GM10266 (cell line): ENCODE results near the gene PLA2G15.
A peak's percentile ranks its signal among the peaks of the same experiment; 100 is the strongest.

Source experiments
- DNase-seq: peaks from one replicate; pipeline ENCODE4 v3.0.0; 2012; ENCODE audit errors: extremely low spot score
- TF ChIP-seq, protein P1 (sequence below): IDR thresholded peaks from 2 replicates; pipeline ENCODE4 v1.5.1; 2012; ENCODE audit warnings: mild to moderate bottlenecking, low read depth; ENCODE audit not compliant: control insufficient read depth, insufficient read depth; ENCODE audit errors: missing control alignments

Gene PLA2G15

DNA sequence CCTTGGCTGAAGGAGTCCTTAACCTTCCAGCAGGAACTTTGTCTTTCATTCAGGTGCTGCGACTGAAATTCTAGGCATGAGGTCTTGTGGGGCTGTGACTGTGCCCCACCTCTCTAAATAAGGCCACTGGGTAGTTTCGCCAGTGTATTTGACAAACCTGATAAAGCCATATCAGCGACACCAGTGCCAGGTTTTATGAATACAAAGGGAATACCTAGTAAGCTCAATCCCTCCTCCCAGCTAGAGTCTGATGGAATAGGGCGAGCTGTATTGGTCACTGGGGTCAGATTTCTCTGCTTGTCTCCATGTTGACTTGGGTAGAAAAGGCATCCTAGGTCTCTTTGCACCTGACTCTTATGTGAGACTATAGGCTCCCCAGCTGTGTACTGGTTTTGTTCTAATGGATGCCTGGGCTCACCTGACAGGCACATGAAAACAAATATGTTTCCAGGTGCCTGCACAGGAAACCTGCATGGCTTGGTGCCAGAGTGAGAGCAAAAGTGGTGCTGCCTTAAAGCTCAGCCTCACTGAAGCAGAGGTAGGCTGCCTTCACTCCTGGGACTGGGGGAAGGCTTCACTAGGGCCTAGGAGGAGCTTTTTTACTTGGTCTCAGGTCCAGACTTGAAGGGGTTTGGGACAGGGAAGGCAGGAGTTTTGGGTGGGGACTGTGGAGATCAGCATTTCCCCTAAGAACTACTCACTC lies 27.5 kb downstream of the PLA2G15 start:
- DNase-seq, result no peak
- TF ChIP-seq, protein P1, sequence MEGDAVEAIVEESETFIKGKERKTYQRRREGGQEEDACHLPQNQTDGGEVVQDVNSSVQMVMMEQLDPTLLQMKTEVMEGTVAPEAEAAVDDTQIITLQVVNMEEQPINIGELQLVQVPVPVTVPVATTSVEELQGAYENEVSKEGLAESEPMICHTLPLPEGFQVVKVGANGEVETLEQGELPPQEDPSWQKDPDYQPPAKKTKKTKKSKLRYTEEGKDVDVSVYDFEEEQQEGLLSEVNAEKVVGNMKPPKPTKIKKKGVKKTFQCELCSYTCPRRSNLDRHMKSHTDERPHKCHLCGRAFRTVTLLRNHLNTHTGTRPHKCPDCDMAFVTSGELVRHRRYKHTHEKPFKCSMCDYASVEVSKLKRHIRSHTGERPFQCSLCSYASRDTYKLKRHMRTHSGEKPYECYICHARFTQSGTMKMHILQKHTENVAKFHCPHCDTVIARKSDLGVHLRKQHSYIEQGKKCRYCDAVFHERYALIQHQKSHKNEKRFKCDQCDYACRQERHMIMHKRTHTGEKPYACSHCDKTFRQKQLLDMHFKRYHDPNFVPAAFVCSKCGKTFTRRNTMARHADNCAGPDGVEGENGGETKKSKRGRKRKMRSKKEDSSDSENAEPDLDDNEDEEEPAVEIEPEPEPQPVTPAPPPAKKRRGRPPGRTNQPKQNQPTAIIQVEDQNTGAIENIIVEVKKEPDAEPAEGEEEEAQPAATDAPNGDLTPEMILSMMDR, result no peak

DNA sequence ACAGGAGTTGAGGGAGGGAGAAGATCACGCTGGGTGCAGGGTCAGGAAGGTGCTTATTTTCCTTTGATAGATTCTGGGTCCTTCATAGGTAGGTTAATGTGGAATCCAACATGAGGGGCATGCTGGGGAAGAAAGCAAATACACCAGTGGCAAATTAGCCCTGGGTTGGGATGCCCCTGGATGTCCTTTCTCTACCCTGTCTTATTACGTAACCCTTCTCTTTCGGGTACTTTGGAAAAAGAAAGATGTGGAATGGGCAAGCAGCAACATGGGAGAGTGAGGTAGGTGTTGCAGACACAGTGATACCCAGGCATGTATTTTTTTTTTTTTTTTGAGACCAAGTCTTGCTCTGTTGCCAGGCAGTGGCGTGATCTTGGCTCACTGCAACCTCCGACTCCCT lies 28.3 kb downstream of the PLA2G15 start:
- TF ChIP-seq, protein P1, result no peak
- no peak for DNase-seq

DNA sequence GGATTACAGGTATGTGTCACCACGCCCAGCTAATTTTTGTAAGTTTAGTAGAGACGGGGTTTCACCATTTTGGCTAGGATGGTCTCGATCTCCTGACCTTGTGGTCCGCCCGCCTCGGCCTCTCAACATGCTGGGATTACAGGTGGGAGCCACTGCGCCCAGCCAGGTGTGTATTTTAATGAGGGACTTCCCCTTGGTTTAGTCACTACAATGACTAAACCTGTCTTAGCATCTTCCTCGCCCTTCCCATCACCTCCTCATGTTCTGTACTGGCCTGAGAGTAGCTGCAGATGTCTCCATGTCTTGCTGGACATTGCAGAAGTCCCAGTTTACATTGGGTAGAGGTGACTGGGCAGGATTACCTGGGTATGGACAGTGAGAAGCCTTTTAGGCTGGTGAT lies 28.7 kb downstream of the PLA2G15 start:
- TF ChIP-seq, protein P1, result no peak
- DNase-seq, result no peak

DNA sequence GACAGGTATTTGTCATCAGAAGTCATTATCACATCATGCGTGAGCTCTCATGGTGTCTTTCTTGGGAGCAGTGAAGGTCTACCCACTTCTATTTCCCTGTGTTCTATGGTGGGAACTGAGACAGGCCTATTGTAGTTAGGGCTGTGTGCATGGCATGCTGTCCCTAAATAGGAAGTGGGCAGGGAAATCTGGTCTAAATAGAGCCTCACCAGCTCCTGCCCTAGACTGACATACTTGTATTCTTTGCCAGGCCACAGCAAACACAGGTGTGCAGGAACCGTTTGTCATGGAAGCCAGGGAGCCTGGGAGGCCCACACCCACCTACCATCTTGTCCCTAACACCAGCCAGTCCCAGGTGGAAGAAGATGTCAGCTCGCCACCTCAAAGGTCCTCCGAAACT lies 29.3 kb downstream of the PLA2G15 start:
- DNase-seq, result no peak

DNA sequence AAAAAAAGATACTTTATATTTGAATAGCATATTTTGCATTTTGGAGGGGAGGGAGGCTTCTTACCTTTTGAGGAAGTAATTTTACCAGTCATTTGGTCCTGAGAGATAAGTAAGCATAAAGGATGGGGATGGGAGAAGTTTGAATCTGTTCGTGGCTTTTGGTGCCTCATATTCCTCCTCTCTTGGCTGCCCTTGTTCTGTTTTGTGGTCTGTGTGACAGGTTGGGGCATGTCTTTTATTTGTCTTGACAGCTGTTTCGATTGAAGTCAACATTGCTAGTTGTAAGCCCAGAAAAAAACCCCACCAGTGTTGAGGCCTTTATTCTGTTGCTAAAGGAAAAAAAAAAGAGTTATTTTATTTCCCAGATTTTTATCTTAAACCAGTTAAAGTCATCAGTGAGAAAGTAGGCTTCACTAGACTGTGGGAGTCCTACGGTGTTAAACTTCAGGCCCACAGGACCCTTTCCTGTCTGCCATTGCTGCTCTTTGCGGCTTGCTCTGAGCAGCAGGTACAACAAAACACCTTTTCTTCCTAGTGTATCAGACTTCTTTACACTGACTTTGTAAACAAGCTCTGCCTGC lies 30.5 kb downstream of the PLA2G15 start:
- TF ChIP-seq, protein P1, result no peak
- DNase-seq, result peak; percentile 75

More for the DNA sequence above, 29.3 kb downstream of the PLA2G15 start:
- TF ChIP-seq, protein P1, result no peak

DNA sequence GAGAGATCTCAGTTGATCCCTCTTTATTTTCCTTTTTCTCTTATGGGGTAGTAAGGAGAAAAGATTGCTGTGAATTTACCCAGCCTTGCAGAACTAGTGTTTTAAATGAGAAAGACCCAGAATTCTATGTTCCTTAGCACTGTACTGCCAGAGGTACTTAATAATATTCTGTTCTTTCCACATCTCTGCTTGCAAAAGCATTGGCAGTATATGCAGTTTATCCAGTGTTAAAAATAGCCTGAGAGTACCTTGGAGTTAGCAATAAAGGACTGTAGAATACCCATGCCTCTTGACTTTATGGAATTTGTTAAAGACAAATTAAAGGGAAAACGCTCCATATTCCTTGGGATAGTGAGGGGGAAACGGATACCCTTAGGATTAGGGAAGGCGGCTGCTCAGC lies 31.1 kb downstream of the PLA2G15 start:
- TF ChIP-seq, protein P1, result no peak
- no peak for DNase-seq
